Measurements from ENCODE around the gene CMSS1. TPM values are rescaled to one million over a fixed set of nuclear protein-coding genes. Genes with fewer than 3 reads are reported as not detected.

Gene CMSS1
- total and polyA plus RNA-seq, 11 donors = 13.5 to 48.4 (median 34.8) TPM

GRCh38 chr3:100114413-100115030 is 296.9 kb downstream of the CMSS1 start, which contains the start of gene FILIP1L:
TSS of gene FILIP1L (minus strand) at chr3:100114501.
- DNase-seq = peak in 4 of 5 donors; percentile 38 to 84 (median 50)
- peak; percentile 69 to 91 (median 86) for ATAC-seq
- intact Hi-C loops (cut with DNase I) = loop anchor here in 1 of 10 donors (5.0 kb wide), 1 partner anchor 37 kb away; no protein-coding TSS in a partner anchor
- H3K36me3 ChIP-seq = no peaks in the 10 kb centered on the region
- peak within 1 kb of the TSS in 11 of 12 donors; percentile 3 to 57 (median 42) for H3K4me3 ChIP-seq
- 53 to 59% (median 56%) methylated on average over 5 to 7 of the region's 7 CpGs for WGBS, 4 donors
- no peaks in the 10 kb centered on the region for H3K27me3 ChIP-seq
- no peaks in the 10 kb centered on the region for H3K9me3 ChIP-seq
- TF ChIP-seq CTCF (IDR thresholded peaks at IDR 0.05) (no peak), POLR2A (IDR thresholded peaks at IDR 0.05) (no peak)
- H3K4me1 ChIP-seq = peaks cover 0 to 23% (median 9%) of the 10 kb centered on the region in 12 donors
- H3K27ac ChIP-seq = peak within 1 kb of the TSS in 10 of 12 donors; percentile 22 to 79 (median 63)

GRCh38 chr3:100117093-100117492 is 299.4 kb downstream of the CMSS1 start:
- ATAC-seq (no peak), DNase-seq (no peak)
- Histone ChIP-seq H3K27me3 (no peaks in the 10 kb centered on the region), H3K4me1 (peaks cover 0 to 20% (median 10%) of the 10 kb centered on the region in 12 donors), H3K9me3 (no peaks in the 10 kb centered on the region), H3K36me3 (no peaks in the 10 kb centered on the region), H3K4me3 (no peak overlapping the region), H3K27ac (no peak overlapping the region)
- 84 to 95% (median 87%) methylated on average over 4 of the region's 4 CpGs for WGBS, 4 donors
- intact Hi-C loops (cut with DNase I) = no loop called here
- TF ChIP-seq POLR2A (IDR thresholded peaks at IDR 0.05) (no peak), CTCF (IDR thresholded peaks at IDR 0.05) (no peak)

GRCh38 chr3:100120012-100120411 is 302.4 kb downstream of the CMSS1 start:
- Histone ChIP-seq H3K4me3 (no peak overlapping the region), H3K4me1 (peaks cover 2 to 38% (median 24%) of the 10 kb centered on the region in 12 donors), H3K27ac (peak overlapping the region in 1 of 12 donors; percentile 17), H3K27me3 (no peaks in the 10 kb centered on the region), H3K9me3 (no peaks in the 10 kb centered on the region), H3K36me3 (no peaks in the 10 kb centered on the region)
- ATAC-seq (peak in 2 of 4 donors; percentile 34 to 47), DNase-seq (no peak)
- no peak for TF ChIP-seq POLR2A (IDR thresholded peaks at IDR 0.05)
- no peak for TF ChIP-seq CTCF (IDR thresholded peaks at IDR 0.05)
- 0 to 18% (median 13%) methylated on average over 1 of the region's 1 CpG for WGBS, 4 donors
- intact Hi-C loops (cut with DNase I) = no loop called here

GRCh38 chr3:100120693-100121092 is 303.0 kb downstream of the CMSS1 start:
- ATAC-seq (no peak), DNase-seq (no peak)
- Histone ChIP-seq H3K27me3 (no peaks in the 10 kb centered on the region), H3K4me1 (peaks cover 4 to 44% (median 31%) of the 10 kb centered on the region in 12 donors), H3K27ac (no peak overlapping the region), H3K36me3 (no peaks in the 10 kb centered on the region), H3K4me3 (no peak overlapping the region), H3K9me3 (no peaks in the 10 kb centered on the region)
- TF ChIP-seq POLR2A (IDR thresholded peaks at IDR 0.05) = no peak
- TF ChIP-seq CTCF (IDR thresholded peaks at IDR 0.05) = no peak
- WGBS, 4 donors = 95 to 99% (median 97%) methylated on average over 5 of the region's 5 CpGs
- intact Hi-C loops (cut with DNase I) = no loop called here

Measured in heart left ventricle (tissue), 16 donors.